HUES64 (cell line): ENCODE results near the gene NOL3.

Experiments used
- H3K27ac ChIP-seq: 2 replicates; pipeline ENCODE4 v1.7.0; 2013; ENCODE audit warnings: low read depth, low read length, inconsistent platforms
- H3K27me3 ChIP-seq: 2 replicates; pipeline ENCODE4 v1.6.1; 2013; ENCODE audit warnings: mild to moderate bottlenecking, low read length; ENCODE audit not compliant: insufficient read depth
- H3K36me3 ChIP-seq: 2 replicates; pipeline ENCODE4 v1.6.1; 2013; ENCODE audit warnings: mild to moderate bottlenecking, low read length; ENCODE audit not compliant: insufficient read depth
- H3K4me1 ChIP-seq: 2 replicates; pipeline ENCODE4 v1.6.1; 2013; ENCODE audit warnings: mild to moderate bottlenecking, low read length, moderate library complexity; ENCODE audit not compliant: insufficient read depth
- H3K4me3 ChIP-seq: 2 replicates; pipeline ENCODE4 v1.5.1; 2013; ENCODE audit warnings: mild to moderate bottlenecking, low read length, moderate library complexity
- H3K9ac ChIP-seq: 2 replicates; pipeline ENCODE4 v1.6.1; 2013; ENCODE audit warnings: mild to moderate bottlenecking, low read depth, low read length
- H3K9me3 ChIP-seq: 2 replicates; pipeline ENCODE4 v1.6.1; 2013; ENCODE audit warnings: low read depth, low read length; ENCODE audit not compliant: insufficient read depth
- WGBS: fragments of 150-250, 120-280 bp; methylation state at CpG from one replicate; pipeline ENCODE4 v1.1.7; 2013; ENCODE audit warnings: missing lambda C conversion rate; 5-methylcytosine and 5-hydroxymethylcytosine counted together

Gene NOL3

GRCh38 chr16:67202956-67203493, 32.7 kb downstream of the NOL3 start:
- Histone ChIP-seq H3K27me3 (no peaks in the 10 kb centered on the region), H3K27ac (no peak overlapping the region), H3K36me3 (peaks cover 27% of the 10 kb centered on the region), H3K4me1 (peaks cover 8% of the 10 kb centered on the region), H3K9ac (no peak overlapping the region), H3K4me3 (no peak overlapping the region), H3K9me3 (no peaks in the 10 kb centered on the region)
- WGBS = 94% methylated on average over 23 of the region's 23 CpGs

DNA sequence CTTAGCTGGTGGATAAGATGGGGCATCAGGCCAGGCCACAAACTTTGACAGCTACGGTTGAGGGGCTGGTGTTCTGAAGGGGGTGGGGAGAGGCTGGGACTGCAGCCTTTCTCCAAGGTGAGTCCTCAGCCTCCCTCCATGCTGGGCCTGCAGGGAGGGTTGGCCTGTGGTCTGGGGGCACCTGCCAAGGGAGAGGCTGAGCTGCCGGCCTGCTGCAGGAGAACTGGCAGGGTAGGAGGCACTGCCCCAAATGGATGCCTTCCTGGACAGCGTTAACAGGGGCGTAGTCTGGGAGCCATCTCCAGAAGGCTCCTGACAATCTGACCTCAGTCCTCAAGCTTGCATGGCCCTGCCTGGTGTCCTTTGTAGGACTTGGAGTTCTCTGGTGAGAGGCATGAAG, 33.7 kb downstream of the NOL3 start:
- Histone ChIP-seq H3K36me3 (peaks cover 25% of the 10 kb centered on the region), H3K9ac (no peak overlapping the region), H3K4me3 (no peak overlapping the region), H3K27me3 (no peaks in the 10 kb centered on the region), H3K9me3 (no peaks in the 10 kb centered on the region), H3K4me1 (peaks cover 8% of the 10 kb centered on the region; the same call in 1 of the 2 replicates), H3K27ac (no peak overlapping the region)
- WGBS = 95% methylated on average over 4 of the region's 4 CpGs

DNA sequence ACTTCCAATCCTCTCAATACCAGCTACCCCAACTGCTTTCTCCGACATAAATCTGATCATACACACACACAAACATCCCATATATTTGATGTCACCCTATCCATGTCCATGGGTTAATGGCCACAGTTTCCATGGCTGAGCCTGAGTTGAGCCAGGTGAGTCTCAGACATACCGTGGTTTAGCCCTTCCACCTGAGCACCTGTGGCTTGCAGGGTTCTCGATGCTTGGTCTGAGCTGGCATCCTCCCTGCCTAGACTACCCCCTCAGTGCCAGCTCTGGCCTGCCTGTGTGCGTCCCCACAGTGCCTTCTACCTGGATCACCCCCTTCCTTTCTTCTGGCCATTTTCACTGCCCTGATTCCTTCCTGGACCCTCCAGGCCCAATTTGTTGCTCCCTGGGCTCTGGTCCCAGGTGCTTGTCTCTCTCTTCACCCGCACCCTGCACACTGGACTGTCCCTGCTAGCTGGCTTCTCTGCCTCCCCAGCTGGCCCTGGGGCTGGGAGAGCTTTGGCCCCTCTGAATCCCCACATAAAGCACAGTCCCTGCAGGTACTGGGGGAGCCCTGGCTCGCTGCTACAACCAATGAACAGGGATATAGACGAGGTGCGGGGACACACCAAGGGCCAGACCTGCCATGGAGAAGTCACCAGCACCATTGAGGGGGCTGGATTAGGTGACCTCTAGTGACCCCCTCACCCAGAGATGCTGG, 35.9 kb downstream of the NOL3 start:
- Histone ChIP-seq H3K9me3 (no peaks in the 10 kb centered on the region), H3K36me3 (peaks cover 21% of the 10 kb centered on the region)
- 94% methylated on average over 8 of the region's 8 CpGs for WGBS

GRCh38 chr16:67206838-67207248, 36.5 kb downstream of the NOL3 start:
- WGBS = 80% methylated on average over 3 of the region's 3 CpGs

More for the DNA sequence above, 35.9 kb downstream of the NOL3 start:
- H3K4me1 ChIP-seq = peaks cover 8% of the 10 kb centered on the region; the same call in 1 of the 2 replicates
- no peaks in the 10 kb centered on the region for H3K27me3 ChIP-seq
- H3K9ac ChIP-seq = no peak overlapping the region
- no peak overlapping the region for H3K27ac ChIP-seq
- H3K4me3 ChIP-seq = no peak overlapping the region

GRCh38 chr16:67207249-67208091, 37.1 kb downstream of the NOL3 start:
- Histone ChIP-seq H3K4me1 (peaks cover 8% of the 10 kb centered on the region; the same call in 1 of the 2 replicates), H3K27me3 (no peaks in the 10 kb centered on the region), H3K4me3 (no peak overlapping the region), H3K9me3 (no peaks in the 10 kb centered on the region), H3K27ac (no peak overlapping the region), H3K36me3 (peaks cover 12% of the 10 kb centered on the region), H3K9ac (no peak overlapping the region)
- WGBS = 76% methylated on average over 21 of the region's 21 CpGs

More at GRCh38 chr16:67206838-67207248, 36.5 kb downstream of the NOL3 start:
- Histone ChIP-seq H3K27me3 (no peaks in the 10 kb centered on the region), H3K27ac (no peak overlapping the region), H3K9me3 (no peaks in the 10 kb centered on the region), H3K36me3 (peaks cover 18% of the 10 kb centered on the region), H3K4me3 (no peak overlapping the region), H3K9ac (no peak overlapping the region), H3K4me1 (peaks cover 8% of the 10 kb centered on the region; the same call in 1 of the 2 replicates)

DNA sequence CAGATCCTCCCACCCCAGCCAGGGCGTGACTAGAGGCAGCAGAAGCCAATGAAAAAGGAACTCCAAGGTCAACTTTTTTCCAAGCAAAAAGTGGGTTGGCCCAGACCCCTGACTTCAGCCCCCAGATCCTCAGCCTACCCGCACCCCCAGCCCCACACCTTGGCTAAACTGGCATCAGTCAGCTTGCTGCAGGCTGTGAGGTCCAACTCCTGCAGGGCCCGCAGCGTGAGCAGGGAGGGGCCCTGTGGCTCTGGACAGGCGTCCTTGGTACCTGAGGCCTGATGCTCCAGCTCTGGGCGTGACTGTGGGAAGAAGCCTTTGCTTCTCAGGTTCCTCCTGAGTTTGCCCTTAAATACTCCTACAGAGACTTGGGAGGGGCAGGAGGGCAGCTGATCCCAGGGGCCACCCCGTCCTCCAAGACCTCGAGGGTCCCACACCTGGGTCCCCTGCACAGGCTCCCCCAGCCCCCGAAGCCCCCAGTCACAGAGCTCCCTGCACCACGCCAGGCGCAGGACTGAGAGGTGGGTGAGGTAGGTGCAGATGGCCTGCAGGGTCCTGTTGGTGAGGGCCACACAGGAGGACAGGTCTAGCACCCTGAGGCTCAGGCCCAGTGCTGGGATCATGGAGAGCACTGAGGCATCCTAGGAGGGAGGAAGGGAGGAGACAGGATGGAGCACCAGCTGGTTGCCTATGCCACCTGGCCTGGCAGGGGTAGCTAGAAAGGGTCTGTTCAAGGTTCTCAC, 38.0 kb downstream of the NOL3 start:
- whole genome bisulfite sequencing = 95% methylated on average over 11 of the region's 11 CpGs
- no peaks in the 10 kb centered on the region; the same call in 1 of the 2 replicates for H3K27me3 ChIP-seq
- no peak overlapping the region for H3K27ac ChIP-seq

DNA sequence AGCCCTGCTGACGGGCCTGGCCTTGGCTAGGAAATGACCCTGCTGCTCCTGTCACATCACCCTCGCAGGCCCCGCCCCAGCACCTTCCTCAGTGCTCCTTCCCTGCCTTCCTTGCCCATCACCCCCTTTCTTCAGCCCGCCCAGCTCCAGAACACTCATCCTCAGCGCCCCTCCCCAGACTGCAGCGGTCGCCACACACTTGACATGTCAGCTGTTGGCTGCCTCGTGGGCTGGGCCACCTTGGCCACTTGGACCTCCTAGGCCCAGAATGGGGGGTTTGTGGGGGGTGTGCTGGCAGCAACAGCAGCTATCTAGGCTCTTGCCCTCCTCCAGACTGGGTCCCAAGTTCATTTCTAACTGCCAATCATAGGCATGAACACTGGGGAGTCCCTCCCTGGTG, 39.2 kb downstream of the NOL3 start:
- 82% methylated on average over 8 of the region's 8 CpGs for WGBS
- no peaks in the 10 kb centered on the region for H3K9me3 ChIP-seq

More for the DNA sequence above, 38.0 kb downstream of the NOL3 start:
- Histone ChIP-seq H3K36me3 (peaks cover 6% of the 10 kb centered on the region), H3K9ac (no peak overlapping the region), H3K4me3 (no peak overlapping the region), H3K4me1 (peaks cover 8% of the 10 kb centered on the region; the same call in 1 of the 2 replicates), H3K9me3 (no peaks in the 10 kb centered on the region)

GRCh38 chr16:67210069-67210937, 40.0 kb downstream of the NOL3 start:
- Histone ChIP-seq H3K36me3 (no peaks in the 10 kb centered on the region), H3K27ac (no peak overlapping the region), H3K9me3 (no peaks in the 10 kb centered on the region), H3K9ac (no peak overlapping the region; the same call in 1 of the 2 replicates), H3K27me3 (no peaks in the 10 kb centered on the region; the same call in 1 of the 2 replicates), H3K4me1 (peaks cover 8% of the 10 kb centered on the region; the same call in 1 of the 2 replicates), H3K4me3 (no peak overlapping the region)
- WGBS = 88% methylated on average over 25 of the region's 25 CpGs

More for the DNA sequence above, 39.2 kb downstream of the NOL3 start:
- Histone ChIP-seq H3K27ac (no peak overlapping the region), H3K36me3 (no peaks in the 10 kb centered on the region), H3K9ac (no peak overlapping the region), H3K4me3 (no peak overlapping the region), H3K4me1 (peaks cover 8% of the 10 kb centered on the region; the same call in 1 of the 2 replicates), H3K27me3 (no peaks in the 10 kb centered on the region; the same call in 1 of the 2 replicates)

GRCh38 chr16:67211674-67212073, 41.3 kb downstream of the NOL3 start:
- Histone ChIP-seq H3K27ac (no peak overlapping the region), H3K9me3 (no peaks in the 10 kb centered on the region), H3K4me1 (peaks cover 8% of the 10 kb centered on the region; the same call in 1 of the 2 replicates), H3K9ac (no peak overlapping the region), H3K36me3 (no peaks in the 10 kb centered on the region), H3K27me3 (peaks cover 3% of the 10 kb centered on the region; the same call in 1 of the 2 replicates), H3K4me3 (no peak overlapping the region)
- 86% methylated on average over 7 of the region's 7 CpGs for WGBS

DNA sequence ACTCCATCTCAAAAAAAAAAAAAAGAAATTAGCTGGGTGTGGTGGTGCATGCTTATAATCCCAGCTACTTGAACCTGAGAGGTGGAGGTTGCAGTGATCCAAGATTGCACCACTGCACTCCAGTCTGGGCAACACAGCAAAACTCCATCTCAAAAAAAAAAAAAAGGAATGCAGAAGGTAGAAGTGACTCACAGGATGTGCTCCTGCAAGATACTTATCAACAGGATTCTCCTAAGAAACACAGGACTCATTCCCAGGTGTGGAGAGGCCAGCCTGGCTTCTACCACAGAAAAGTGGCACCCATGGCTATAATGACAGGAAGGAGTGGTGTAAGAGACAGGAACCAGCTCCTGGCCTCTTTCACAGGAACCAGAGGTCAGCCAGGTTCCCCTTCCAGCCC, 42.4 kb downstream of the NOL3 start:
- Histone ChIP-seq H3K9me3 (no peaks in the 10 kb centered on the region), H3K27me3 (peaks cover 3% of the 10 kb centered on the region; the same call in 1 of the 2 replicates), H3K4me1 (no peaks in the 10 kb centered on the region), H3K9ac (no peak overlapping the region), H3K36me3 (no peaks in the 10 kb centered on the region), H3K27ac (no peak overlapping the region), H3K4me3 (no peak overlapping the region)
